ENCODE measurements around the gene MAMLD1.

GRCh38 chrX:150544222-150544787, 181.2 kb downstream of the MAMLD1 start:
- TF ChIP-seq TOX (CRISPR knock-in tag; IDR thresholded peaks at IDR 0.05; ENCODE audit: borderline replicate concordance): no peak
- no peak for TF ChIP-seq OSR1 (CRISPR knock-in tag; IDR thresholded peaks at IDR 0.05)
- no peak for TF ChIP-seq ZFP30 (CRISPR knock-in tag; IDR thresholded peaks at IDR 0.05)
- TF ChIP-seq PATZ1 (CRISPR knock-in tag; IDR thresholded peaks at IDR 0.05; ENCODE audit: borderline replicate concordance): no peak
- no peak for TF ChIP-seq TSHZ2 (CRISPR knock-in tag; IDR thresholded peaks at IDR 0.05)
- TF ChIP-seq ZNF70 (CRISPR knock-in tag; IDR thresholded peaks at IDR 0.05): no peak
- no peak for TF ChIP-seq ARNTL (CRISPR knock-in tag; IDR thresholded peaks at IDR 0.05; ENCODE audit: borderline replicate concordance, low read depth)
- no peak for TF ChIP-seq CREB5 (CRISPR knock-in tag; IDR thresholded peaks at IDR 0.05; ENCODE audit: low read depth)
- TF ChIP-seq ESRRG (CRISPR knock-in tag; IDR thresholded peaks at IDR 0.05): no peak
- TF ChIP-seq PPARA (CRISPR knock-in tag; IDR thresholded peaks at IDR 0.05; ENCODE audit: borderline replicate concordance): no peak
